K562 (cell line): ENCODE results near the gene FBXO46. TPM values are rescaled to one million over a fixed set of nuclear protein-coding genes. Genes with fewer than 3 reads are reported as not detected.

Experiments
- ATF1 ChIP-seq, 2 experiments: fragments of 450-650 bp in 1 of 2; IDR thresholded peaks; 2 replicates each; pipeline ENCODE4 v1.6.1; 2016; ENCODE audit warnings: missing compliant biosample characterization in 1 of 2, missing genetic modification characterization in 1 of 2
- ATF6 ChIP-seq: sonication (generic); formaldehyde crosslinking; IDR thresholded peaks from 2 replicates; pipeline ENCODE4 v1.4.0; 2020; ENCODE audit warnings: mild to moderate bottlenecking, missing genetic modification reagents
- CC2D1A ChIP-seq: fragments of 450-650 bp; IDR thresholded peaks from 2 replicates; pipeline ENCODE4 v1.6.1; 2017; ENCODE audit warnings: mild to moderate bottlenecking
- DACH1 ChIP-seq: fragments of 450-650 bp; IDR thresholded peaks from 2 replicates; pipeline ENCODE4 v1.6.1; 2018; ENCODE audit not compliant: partially characterized antibody
- EP400 ChIP-seq: fragments of 450-650 bp; IDR thresholded peaks from 2 replicates; pipeline ENCODE4 v1.6.1; 2017; ENCODE audit warnings: antibody characterized with exemption, mild to moderate bottlenecking, moderate library complexity
- EZH2 ChIP-seq: IDR thresholded peaks from 2 replicates; pipeline ENCODE4 v1.6.1; 2012; ENCODE audit warnings: low read depth, mild to moderate bottlenecking, inconsistent platforms, low read length, borderline replicate concordance
- FOXK2 ChIP-seq, 2 experiments: fragments of 450-650 bp; IDR thresholded peaks in 1 of 2; conservative IDR thresholded peaks in 1 of 2; 2 replicates each; pipeline ENCODE4 v1.6.1; 2016; ENCODE audit warnings: low read depth in 2 of 2, mild to moderate bottlenecking in 1 of 2
- GABPB2 ChIP-seq: fragments of 250-450 bp; sonication (Bioruptor Pico); conservative IDR thresholded peaks from 2 replicates; pipeline ENCODE4 v1.5.1; 2021; ENCODE audit warnings: mild to moderate bottlenecking
- IRF1 ChIP-seq: sonication (generic); formaldehyde crosslinking; IDR thresholded peaks from 2 replicates; pipeline ENCODE4 v1.8.0; 2022; ENCODE audit warnings: missing genetic modification reagents, mild to moderate bottlenecking, borderline replicate concordance
- MCM2 ChIP-seq: fragments of 450-650 bp; IDR thresholded peaks from 2 replicates; pipeline ENCODE4 v1.6.1; 2017; ENCODE audit warnings: low read depth, mild to moderate bottlenecking
- NCOA1 ChIP-seq: fragments of 450-650 bp; IDR thresholded peaks from 2 replicates; pipeline ENCODE4 v1.6.1; 2016; ENCODE audit warnings: low read depth
- POLR2AphosphoS5 ChIP-seq: IDR thresholded peaks from 2 replicates; pipeline ENCODE4 v1.6.1; 2011; ENCODE audit warnings: mild to moderate bottlenecking, low read depth, low read length, moderate library complexity; ENCODE audit not compliant: control insufficient read depth, insufficient read depth
- SLC30A9 ChIP-seq: fragments of 250-450 bp; sonication (Bioruptor Pico); IDR thresholded peaks from 2 replicates; pipeline ENCODE4 v1.8.0; 2022; ENCODE audit warnings: mild to moderate bottlenecking, moderate library complexity
- SPI1 ChIP-seq: IDR thresholded peaks from 2 replicates; pipeline ENCODE4 v1.6.1; 2011; ENCODE audit warnings: low read depth, low read length, control low read depth, borderline replicate concordance
- SRSF7 ChIP-seq: fragments of 200-400 bp; formaldehyde crosslinking; optimal IDR thresholded peaks from 2 replicates; pipeline ENCODE3; 2017; ENCODE audit warnings: mild to moderate bottlenecking, low read depth, low read length
- STAT6 ChIP-seq: sonication (generic); formaldehyde crosslinking; IDR thresholded peaks from 2 replicates; pipeline ENCODE4 v1.8.1; 2023; ENCODE audit warnings: mild to moderate bottlenecking, missing genetic modification reagents
- TBL1XR1 ChIP-seq, 2 experiments: IDR thresholded peaks; 2 replicates each; pipeline ENCODE4 v1.6.1; 2012; ENCODE audit warnings: improper control_type of control experiment in 2 of 2, low read length in 2 of 2, mild to moderate bottlenecking in 1 of 2
- ZC3H11A ChIP-seq: IDR thresholded peaks from 2 replicates; pipeline ENCODE4 v1.6.1; 2012; ENCODE audit warnings: low read depth, low read length, improper control_type of control experiment
- ZNF232 ChIP-seq: sonication (generic); formaldehyde crosslinking; IDR thresholded peaks from 2 replicates; pipeline ENCODE4 v1.8.0; 2022; ENCODE audit warnings: mild to moderate bottlenecking, missing genetic modification reagents
- ZNF766 ChIP-seq: fragments of 200-800 bp; sonication (Bioruptor generic); conservative IDR thresholded peaks from 2 replicates; pipeline ENCODE4 v1.6.1; 2016; ENCODE audit warnings: missing genetic modification characterization, missing compliant biosample characterization
- ZZZ3 ChIP-seq: fragments of 450-650 bp; IDR thresholded peaks from 2 replicates; pipeline ENCODE4 v1.6.1; 2016; ENCODE audit warnings: antibody characterized with exemption, mild to moderate bottlenecking, moderate library complexity
- polyA plus RNA-seq, 8 experiments: library from polyadenylated mRNA; depleted of rRNA in 4 of 8; stranded (reverse) in 5 of 8; unstranded in 3 of 8; fragments of >200 nt; fragmentation: Nextera tagmentation in 2 of 8; fragmentation: Illumina TruSeq in 1 of 8; extraction: Ambion mirVana in 2 of 8; extraction: Trizol in 1 of 8; gene quantifications; 2 replicates each; pipeline versions ENCODE4 v1.2.1 to v1.2.3, GENCODE V29; 2011 to 2014; ENCODE audit warnings: inconsistent platforms in 1 of 8, missing spikeins in 1 of 8
- total RNA-seq, 7 experiments: library from RNA; depleted of rRNA in 6 of 7; stranded (reverse); fragments of >200 nt in 6 of 7; fragmentation: Illumina TruSeq in 2 of 7; extraction: Trizol in 2 of 7; gene quantifications; 2 replicates each; pipeline versions ENCODE4 v1.2.1 to v1.2.3, GENCODE V29; 2011 to 2021; ENCODE audit warnings: low replicate concordance in 1 of 7

The FBXO46 gene
- total and polyA plus RNA-seq, 9 of the 15 experiments (the other 6 are each of a cell fraction or from before 2014, with no cell fraction given), result 1.5 to 36.1 (median 7.3) TPM

GRCh38 chr19:45717131-45717982, 13.3 kb downstream of the FBXO46 start (continued):
- TF ChIP-seq SRSF7 (no peak), MCM2 (no peak), ATF1 (CRISPR knock-in tag; IDR thresholded peaks at IDR 0.05) (no peak), ATF1 (tag; IDR thresholded peaks at IDR 0.05) (peak; percentile 93), EP400 (peak; percentile 81), FOXK2 (conservative IDR thresholded peaks at IDR 0.05 in 1 of 2, IDR thresholded peaks at IDR 0.05 in 1 of 2; ENCODE audit: low read depth in 2 of 2) (peak; percentile 96 to 97), NCOA1 (peak; percentile 56; the same call in 1 of the 2 replicates), ZZZ3 (no peak), ZNF232 (CRISPR knock-in tag) (no peak), SLC30A9 (CRISPR knock-in tag) (no peak), TBL1XR1 (IDR thresholded peaks at IDR 0.05; ENCODE audit: low read length in 2 of 2) (peak in 1 of 2 experiments; percentile 86; a peak in 2 of 4 replicates), ZC3H11A (no peak), DACH1 (no peak), SPI1 (no peak), POLR2AphosphoS5 (peak; percentile 59; the same call in 1 of the 2 replicates), STAT6 (CRISPR knock-in tag) (no peak), CC2D1A (no peak), GABPB2 (no peak), IRF1 (CRISPR knock-in tag) (no peak), EZH2 (peak; percentile 98; the same call in 1 of the 2 replicates), ATF6 (CRISPR knock-in tag) (no peak), ZNF766 (CRISPR knock-in tag) (peak; percentile 85)
